K562 (cell line): ENCODE data around the gene CRAT. TPM values are rescaled to one million over a fixed set of nuclear protein-coding genes. Genes with fewer than 3 reads are reported as not detected.

Experiments
- BHLHE40 ChIP-seq: IDR thresholded peaks from 2 replicates; pipeline ENCODE4 v1.6.1; 2011; ENCODE audit warnings: low read length, improper control_type of control experiment
- HDAC1 ChIP-seq, 2 experiments: fragments of 450-650 bp; IDR thresholded peaks; 2 replicates each; pipeline ENCODE4 v1.6.1; 2016 to 2017; ENCODE audit warnings: inconsistent platforms in 1 of 2, mild to moderate bottlenecking in 1 of 2, moderate library complexity in 1 of 2
- L3MBTL2 ChIP-seq: fragments of 450-650 bp; IDR thresholded peaks from 2 replicates; pipeline ENCODE4 v1.6.1; 2016; ENCODE audit warnings: mild to moderate bottlenecking, moderate library complexity
- ZNF589 ChIP-seq: fragments of 200-800 bp; sonication (Bioruptor generic); IDR thresholded peaks from 2 replicates; pipeline ENCODE4 v1.6.1; 2016; ENCODE audit warnings: low read depth, missing genetic modification characterization, missing compliant biosample characterization
- polyA plus RNA-seq, 8 experiments: library from polyadenylated mRNA; depleted of rRNA in 4 of 8; stranded (reverse) in 5 of 8; unstranded in 3 of 8; fragments of >200 nt; fragmentation: Nextera tagmentation in 2 of 8; fragmentation: Illumina TruSeq in 1 of 8; extraction: Ambion mirVana in 2 of 8; extraction: Trizol in 1 of 8; gene quantifications; 2 replicates each; pipeline versions ENCODE4 v1.2.1 to v1.2.3, GENCODE V29; 2011 to 2014; ENCODE audit warnings: inconsistent platforms in 1 of 8, missing spikeins in 1 of 8
- total RNA-seq, 7 experiments: library from RNA; depleted of rRNA in 6 of 7; stranded (reverse); fragments of >200 nt in 6 of 7; fragmentation: Illumina TruSeq in 2 of 7; extraction: Trizol in 2 of 7; gene quantifications; 2 replicates each; pipeline versions ENCODE4 v1.2.1 to v1.2.3, GENCODE V29; 2011 to 2021; ENCODE audit warnings: low replicate concordance in 1 of 7
- TF ChIP-seq, protein P1 (sequence below): fragments of 250-450 bp; sonication (Bioruptor Pico); IDR thresholded peaks from 2 replicates; pipeline ENCODE4 v1.8.0; 2022; ENCODE audit warnings: moderate library complexity, mild to moderate bottlenecking, inconsistent platforms
- TF ChIP-seq, protein P2 (sequence below), 2 experiments: fragments of 450-650 bp; IDR thresholded peaks; 2 replicates each; pipeline ENCODE4 v1.6.1; 2018; ENCODE audit warnings: mild to moderate bottlenecking in 2 of 2, low read depth in 1 of 2; ENCODE audit not compliant: partially characterized antibody in 2 of 2
- TF ChIP-seq, protein P3 (sequence below): sonication (generic); formaldehyde crosslinking; IDR thresholded peaks from 2 replicates; pipeline ENCODE4 v1.8.0; 2022; ENCODE audit warnings: missing genetic modification reagents, mild to moderate bottlenecking, moderate library complexity, borderline replicate concordance

Gene CRAT
- total and polyA plus RNA-seq, 9 of the 15 experiments (the other 6 are each of a cell fraction or from before 2014, with no cell fraction given), result 0.20 to 13.8 (median 5.4) TPM

DNA sequence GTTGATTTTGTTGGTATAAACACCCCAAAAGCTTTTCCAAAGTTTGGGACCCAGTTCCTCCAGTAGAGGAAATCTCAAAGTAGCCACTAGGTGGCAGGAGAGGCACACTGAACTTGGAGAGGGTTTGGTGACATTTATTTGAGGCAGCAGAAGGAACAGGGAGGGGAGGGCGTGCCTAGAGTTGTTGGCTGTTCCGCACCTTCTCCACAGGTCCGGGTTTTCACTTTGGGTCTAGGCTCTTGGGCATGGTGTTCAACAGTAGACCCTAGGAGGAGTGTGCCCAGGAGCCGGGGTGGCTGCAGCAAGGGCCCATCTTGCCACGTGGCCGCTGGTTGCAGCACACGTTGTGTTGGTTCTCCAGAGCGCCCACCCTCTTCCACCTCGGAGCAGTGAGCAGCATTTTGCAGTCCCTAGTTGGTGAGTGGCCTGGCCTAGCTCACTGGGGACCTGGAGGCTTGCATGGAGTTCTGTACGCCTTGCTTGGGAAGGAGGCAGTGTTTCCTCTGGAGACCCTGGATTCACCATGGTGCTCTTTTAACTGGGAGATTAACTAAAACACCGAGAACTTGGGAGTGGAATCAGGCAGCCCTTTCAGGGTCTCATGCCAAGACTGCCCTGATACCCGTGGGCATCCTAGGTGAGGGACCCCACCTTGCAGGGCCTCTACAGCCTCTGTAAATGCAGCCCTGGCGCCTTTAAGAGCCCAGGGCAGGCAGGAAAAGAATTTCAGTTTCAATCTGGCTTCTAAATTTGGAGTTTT is 28.8 kb upstream of the CRAT start (continued):
- TF ChIP-seq, protein P1, sequence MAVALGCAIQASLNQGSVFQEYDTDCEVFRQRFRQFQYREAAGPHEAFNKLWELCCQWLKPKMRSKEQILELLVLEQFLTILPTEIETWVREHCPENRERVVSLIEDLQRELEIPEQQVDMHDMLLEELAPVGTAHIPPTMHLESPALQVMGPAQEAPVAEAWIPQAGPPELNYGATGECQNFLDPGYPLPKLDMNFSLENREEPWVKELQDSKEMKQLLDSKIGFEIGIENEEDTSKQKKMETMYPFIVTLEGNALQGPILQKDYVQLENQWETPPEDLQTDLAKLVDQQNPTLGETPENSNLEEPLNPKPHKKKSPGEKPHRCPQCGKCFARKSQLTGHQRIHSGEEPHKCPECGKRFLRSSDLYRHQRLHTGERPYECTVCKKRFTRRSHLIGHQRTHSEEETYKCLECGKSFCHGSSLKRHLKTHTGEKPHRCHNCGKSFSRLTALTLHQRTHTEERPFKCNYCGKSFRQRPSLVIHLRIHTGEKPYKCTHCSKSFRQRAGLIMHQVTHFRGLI (CRISPR knock-in tag), result no peak
- TF ChIP-seq HDAC1 (IDR thresholded peaks at IDR 0.05) (peak in 1 of 2 experiments; percentile 41; a peak in 2 of 4 replicates), BHLHE40 (0 out of 2 replicates have a peak, but pooled peaks have one; percentile 27), L3MBTL2 (peak; percentile 86), ZNF589 (CRISPR knock-in tag) (no peak)
- TF ChIP-seq, protein P2, sequence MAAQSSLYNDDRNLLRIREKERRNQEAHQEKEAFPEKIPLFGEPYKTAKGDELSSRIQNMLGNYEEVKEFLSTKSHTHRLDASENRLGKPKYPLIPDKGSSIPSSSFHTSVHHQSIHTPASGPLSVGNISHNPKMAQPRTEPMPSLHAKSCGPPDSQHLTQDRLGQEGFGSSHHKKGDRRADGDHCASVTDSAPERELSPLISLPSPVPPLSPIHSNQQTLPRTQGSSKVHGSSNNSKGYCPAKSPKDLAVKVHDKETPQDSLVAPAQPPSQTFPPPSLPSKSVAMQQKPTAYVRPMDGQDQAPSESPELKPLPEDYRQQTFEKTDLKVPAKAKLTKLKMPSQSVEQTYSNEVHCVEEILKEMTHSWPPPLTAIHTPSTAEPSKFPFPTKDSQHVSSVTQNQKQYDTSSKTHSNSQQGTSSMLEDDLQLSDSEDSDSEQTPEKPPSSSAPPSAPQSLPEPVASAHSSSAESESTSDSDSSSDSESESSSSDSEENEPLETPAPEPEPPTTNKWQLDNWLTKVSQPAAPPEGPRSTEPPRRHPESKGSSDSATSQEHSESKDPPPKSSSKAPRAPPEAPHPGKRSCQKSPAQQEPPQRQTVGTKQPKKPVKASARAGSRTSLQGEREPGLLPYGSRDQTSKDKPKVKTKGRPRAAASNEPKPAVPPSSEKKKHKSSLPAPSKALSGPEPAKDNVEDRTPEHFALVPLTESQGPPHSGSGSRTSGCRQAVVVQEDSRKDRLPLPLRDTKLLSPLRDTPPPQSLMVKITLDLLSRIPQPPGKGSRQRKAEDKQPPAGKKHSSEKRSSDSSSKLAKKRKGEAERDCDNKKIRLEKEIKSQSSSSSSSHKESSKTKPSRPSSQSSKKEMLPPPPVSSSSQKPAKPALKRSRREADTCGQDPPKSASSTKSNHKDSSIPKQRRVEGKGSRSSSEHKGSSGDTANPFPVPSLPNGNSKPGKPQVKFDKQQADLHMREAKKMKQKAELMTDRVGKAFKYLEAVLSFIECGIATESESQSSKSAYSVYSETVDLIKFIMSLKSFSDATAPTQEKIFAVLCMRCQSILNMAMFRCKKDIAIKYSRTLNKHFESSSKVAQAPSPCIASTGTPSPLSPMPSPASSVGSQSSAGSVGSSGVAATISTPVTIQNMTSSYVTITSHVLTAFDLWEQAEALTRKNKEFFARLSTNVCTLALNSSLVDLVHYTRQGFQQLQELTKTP (IDR thresholded peaks at IDR 0.05; ENCODE audit: low read depth in 1 of 2, partially characterized antibody in 2 of 2), result peak in 1 of 2 experiments; percentile 17
- TF ChIP-seq, protein P3, sequence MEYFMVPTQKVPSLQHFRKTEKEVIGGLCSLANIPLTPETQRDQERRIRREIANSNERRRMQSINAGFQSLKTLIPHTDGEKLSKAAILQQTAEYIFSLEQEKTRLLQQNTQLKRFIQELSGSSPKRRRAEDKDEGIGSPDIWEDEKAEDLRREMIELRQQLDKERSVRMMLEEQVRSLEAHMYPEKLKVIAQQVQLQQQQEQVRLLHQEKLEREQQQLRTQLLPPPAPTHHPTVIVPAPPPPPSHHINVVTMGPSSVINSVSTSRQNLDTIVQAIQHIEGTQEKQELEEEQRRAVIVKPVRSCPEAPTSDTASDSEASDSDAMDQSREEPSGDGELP (CRISPR knock-in tag), result 0 out of 2 replicates have a peak, but pooled peaks have one; percentile 34
